Liver (tissue), 3 donors: ENCODE data around the gene CACNA1C.

Source experiments
- CTCF ChIP-seq: fragments of 150-350 bp; IDR thresholded peaks from 2 replicates; pipeline ENCODE4 v1.5.1; 2017; ENCODE audit warnings: improper control_type of control experiment, low read depth, low read length; ENCODE audit not compliant: missing input control
- GABPA ChIP-seq, 2 donors: IDR thresholded peaks in 1 of 2; conservative IDR thresholded peaks in 1 of 2; 2 replicates each; pipeline ENCODE4 v1.6.1; 2016; ENCODE audit warnings: antibody characterized with exemption in 2 of 2, mild to moderate bottlenecking in 1 of 2, moderate library complexity in 1 of 2
- RAD21 ChIP-seq, 2 donors: IDR thresholded peaks; 2 replicates each; pipeline ENCODE4 v1.6.1; 2016; ENCODE audit warnings: antibody characterized with exemption in 2 of 2, mild to moderate bottlenecking in 2 of 2
- TAF1 ChIP-seq: conservative IDR thresholded peaks from 2 replicates; pipeline ENCODE4 v1.6.1; 2016; ENCODE audit warnings: antibody characterized with exemption, mild to moderate bottlenecking
- donor health status: healthy.
- donor health status: healthy.

- TF ChIP-seq CTCF (no peak), GABPA (IDR thresholded peaks at IDR 0.05 in 1 of 2, conservative IDR thresholded peaks at IDR 0.05 in 1 of 2) (no peak), TAF1 (no peak), RAD21 (IDR thresholded peaks at IDR 0.05) (no peak)
Measured at GRCh38 chr12:2647186-2647585, 594.4 kb downstream of the CACNA1C start.
